SK-MEL-5 (cell line): ENCODE measurements around the gene OR1E2. TPM values are rescaled to one million over a fixed set of nuclear protein-coding genes. Genes with fewer than 3 reads are reported as not detected.
A peak's percentile ranks its signal among the peaks of the same experiment; 100 is the strongest.
"Not testable (repeated sequence)": the region's sequence is repeated elsewhere in the genome, so short reads cannot be mapped to it uniquely, and the experiment has no call there.

Experiments
- DNase-seq: peaks from one replicate; pipeline ENCODE4 v3.0.0-alpha.2; 2016; ENCODE audit warnings: low read depth, low spot score
- in situ Hi-C: cut with HindIII; loops from 2 replicates; pipeline ENCODE4 v1.10.0; 2016; ENCODE audit warnings: low sequenced_read_pairs, high pct_unique_total_duplicates, low pct_unique_long_range_greater_than_20kb
- polyA plus RNA-seq, 2 experiments: library from polyadenylated mRNA; depleted of rRNA; stranded (reverse); fragments of >200 nt; gene quantifications; 2 replicates each; pipeline ENCODE4 v1.2.3, GENCODE V29; 2015
- total RNA-seq: library from RNA; depleted of rRNA; stranded (reverse); fragments of >200 nt; shearing (Covaris generic); gene quantifications from 2 replicates; pipeline ENCODE4 v1.2.3, GENCODE V29; 2014; rRNA removed

Gene OR1E2, protein sequence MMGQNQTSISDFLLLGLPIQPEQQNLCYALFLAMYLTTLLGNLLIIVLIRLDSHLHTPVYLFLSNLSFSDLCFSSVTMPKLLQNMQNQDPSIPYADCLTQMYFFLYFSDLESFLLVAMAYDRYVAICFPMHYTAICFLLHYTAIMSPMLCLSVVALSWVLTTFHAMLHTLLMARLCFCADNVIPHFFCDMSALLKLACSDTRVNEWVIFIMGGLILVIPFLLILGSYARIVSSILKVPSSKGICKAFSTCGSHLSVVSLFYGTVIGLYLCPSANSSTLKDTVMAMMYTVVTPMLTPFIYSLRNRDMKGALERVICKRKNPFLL
- total RNA-seq: not detected in 2 replicates
- polyA plus RNA-seq (2015; cell fraction: cytosol; rRNA removed): not detected in 2 replicates
- not detected in 2 replicates for polyA plus RNA-seq (2015; cell fraction: nucleus; rRNA removed)

- in situ Hi-C loops: no loop called here
- no peak for DNase-seq
These were observed at the start of gene OR1E2 for GRCh38 chr17:3433741-3434140. Gene OR1E2, minus strand, starts transcription at chr17:3433841. Its CDS starts 0 bp downstream, at chr17:3433841.

DNA sequence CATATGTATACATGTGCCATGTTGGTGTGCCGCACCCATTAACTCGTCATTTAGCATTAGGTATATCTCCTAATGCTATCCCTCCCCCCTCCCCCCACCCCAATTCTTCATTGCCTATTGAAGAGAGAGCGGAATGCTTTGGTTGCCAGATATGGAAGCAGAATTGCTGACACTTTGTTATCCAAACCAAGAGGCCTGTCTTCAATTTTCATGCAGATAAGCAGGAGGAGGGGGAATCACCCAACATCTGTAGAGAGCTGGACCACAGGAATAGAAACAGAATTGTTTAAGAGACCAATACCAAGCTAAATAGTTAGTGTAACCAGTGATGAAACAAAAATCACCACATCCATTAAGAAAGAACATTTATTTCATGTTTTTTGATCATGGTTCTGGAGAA lies 49.2 kb upstream of the OR1E2 start:
- no peak for DNase-seq
- in situ Hi-C loops: no loop called here

- DNase-seq: no peak
- in situ Hi-C loops: no loop called here
These were observed 46.3 kb upstream of the OR1E2 start for GRCh38 chr17:3479988-3480387.

- peak; percentile 15 for DNase-seq
- in situ Hi-C loops: no loop called here
These were observed 42.4 kb upstream of the OR1E2 start, which contains the start of gene ASPA for GRCh38 chr17:3475812-3476610. Gene ASPA, plus strand, starts transcription at chr17:3475997. Its CDS starts 163 bp downstream, at chr17:3476160.

DNA sequence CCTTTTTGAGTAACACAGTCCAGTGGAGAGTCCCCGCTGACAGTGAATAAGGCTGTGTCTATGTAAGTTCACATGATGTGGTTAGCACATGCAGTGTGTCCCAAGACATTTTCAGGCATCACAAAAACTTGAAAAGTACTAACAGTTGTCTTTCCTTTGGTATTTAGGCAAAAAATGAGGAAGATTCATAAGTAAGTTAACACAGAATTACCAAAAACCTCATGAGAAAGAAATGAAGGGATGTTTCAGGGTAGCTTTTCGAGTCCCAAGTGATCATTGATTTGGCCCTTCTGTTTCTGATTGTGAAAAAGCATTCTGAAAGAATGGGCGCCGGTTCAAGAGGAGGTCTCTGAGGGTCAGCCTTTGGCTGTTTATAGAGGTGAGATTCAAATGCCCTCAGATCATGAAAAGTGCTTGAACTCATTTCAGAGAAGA lies 41.6 kb upstream of the OR1E2 start:
- in situ Hi-C loops: no loop called here
- peak; percentile 23 for DNase-seq

DNA sequence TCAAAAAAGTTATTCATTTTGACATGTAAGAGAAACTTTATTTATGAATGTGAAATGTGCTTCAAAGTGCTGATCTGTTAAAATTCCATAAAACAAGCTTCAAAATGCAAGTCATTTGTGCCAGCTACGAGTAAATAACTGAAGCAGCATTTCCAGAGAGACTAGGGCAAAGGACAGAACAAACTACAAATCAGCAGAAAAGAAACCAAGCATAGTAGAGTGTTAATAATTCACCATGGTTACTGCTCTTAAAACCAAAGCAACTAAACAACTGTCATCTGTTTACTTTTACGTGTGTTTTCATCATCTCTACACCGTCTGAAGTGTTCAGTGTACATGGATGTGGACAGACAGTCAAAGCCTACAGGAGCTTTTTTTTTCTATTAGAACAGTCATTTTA lies 40.6 kb upstream of the OR1E2 start:
- DNase-seq: peak; percentile 17
- in situ Hi-C loops: no loop called here

- in situ Hi-C loops: no loop called here
- no peak for DNase-seq
These were observed 38.5 kb upstream of the OR1E2 start for GRCh38 chr17:3472137-3472536.

GRCh38 chr17:3471599-3471998 lies 38.0 kb upstream of the OR1E2 start, which contains the start of gene SPATA22:
Gene SPATA22, minus strand, starts transcription at chr17:3471819. Its CDS starts 2,494 bp downstream, at chr17:3469325.
- DNase-seq: no peak
- in situ Hi-C loops: no loop called here

DNA sequence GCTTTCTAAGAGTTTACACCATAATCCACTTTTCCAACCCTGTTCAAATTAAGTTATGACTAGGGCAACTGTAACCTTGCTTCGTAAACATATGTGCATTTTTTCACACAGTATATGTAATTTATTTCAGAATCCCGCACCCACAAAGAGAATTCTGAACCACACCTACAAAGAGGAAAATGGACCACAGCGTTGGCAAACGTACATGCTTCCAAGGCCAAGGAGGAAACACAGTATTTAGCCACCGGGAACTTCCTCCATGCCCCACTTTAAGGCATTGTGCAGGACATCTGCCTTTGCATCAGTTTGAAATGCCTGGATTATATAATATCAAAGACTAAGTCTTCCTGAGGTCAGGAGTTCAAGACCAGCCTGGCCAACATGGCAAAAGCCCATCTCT lies 35.9 kb upstream of the OR1E2 start:
- no peak for DNase-seq
- in situ Hi-C loops: no loop called here

DNA sequence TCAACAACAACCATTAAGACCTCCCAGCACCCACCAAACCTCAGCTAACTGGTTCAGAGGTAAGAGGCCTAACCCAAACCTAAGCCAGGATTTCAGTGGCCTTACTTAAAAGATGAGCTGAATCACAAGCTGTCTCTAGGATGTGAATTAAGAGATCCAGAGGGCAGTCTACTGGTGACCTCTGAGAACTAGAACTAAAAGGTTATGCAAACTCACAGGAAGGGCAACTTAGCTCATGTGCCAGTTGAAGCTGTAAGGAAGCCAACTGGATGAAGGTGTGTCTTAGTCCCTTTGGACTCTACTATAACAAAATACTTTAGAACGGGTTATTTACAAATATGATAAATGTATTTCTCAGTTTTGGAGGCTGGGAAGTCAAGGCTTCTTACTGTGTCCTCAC lies 32.7 kb upstream of the OR1E2 start:
- DNase-seq, in situ Hi-C loops: not testable (repeated sequence)

GRCh38 chr17:3448059-3448665 lies 14.5 kb upstream of the OR1E2 start:
- DNase-seq: peak; percentile 50
- in situ Hi-C loops: no loop called here

DNA sequence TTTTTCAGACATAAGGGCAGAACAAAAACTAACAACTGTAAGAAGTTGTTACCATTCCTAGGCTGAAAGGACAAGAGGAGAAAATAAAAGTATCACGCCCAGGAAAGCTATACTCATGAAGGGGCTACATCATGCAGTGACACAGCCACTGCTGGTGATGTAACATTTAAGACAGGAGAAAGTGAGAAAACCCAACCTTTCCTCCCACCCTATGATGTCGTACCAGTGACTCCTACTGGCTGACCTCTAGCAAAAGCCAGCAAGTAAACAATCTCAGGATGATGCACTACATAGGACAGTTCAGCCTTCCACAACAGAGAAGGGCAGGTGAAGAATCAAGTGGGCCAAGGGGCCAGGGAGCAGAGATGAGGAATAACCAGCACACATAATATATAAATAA lies 14.0 kb upstream of the OR1E2 start:
- in situ Hi-C loops: no loop called here
- DNase-seq: peak; percentile 66

GRCh38 chr17:3440451-3440850 lies 6.8 kb upstream of the OR1E2 start:
- no peak for DNase-seq
- in situ Hi-C loops: no loop called here

GRCh38 chr17:3438368-3438767 lies 4.7 kb upstream of the OR1E2 start:
- in situ Hi-C loops: no loop called here
- no peak for DNase-seq

GRCh38 chr17:3433215-3433614 lies 426 bp downstream of the OR1E2 start:
- peak; percentile 33 for DNase-seq
- in situ Hi-C loops: not testable (repeated sequence)

- no peak for DNase-seq
- in situ Hi-C loops: no loop called here
These were observed 15.4 kb downstream of the OR1E2 start for GRCh38 chr17:3418222-3418621.

DNA sequence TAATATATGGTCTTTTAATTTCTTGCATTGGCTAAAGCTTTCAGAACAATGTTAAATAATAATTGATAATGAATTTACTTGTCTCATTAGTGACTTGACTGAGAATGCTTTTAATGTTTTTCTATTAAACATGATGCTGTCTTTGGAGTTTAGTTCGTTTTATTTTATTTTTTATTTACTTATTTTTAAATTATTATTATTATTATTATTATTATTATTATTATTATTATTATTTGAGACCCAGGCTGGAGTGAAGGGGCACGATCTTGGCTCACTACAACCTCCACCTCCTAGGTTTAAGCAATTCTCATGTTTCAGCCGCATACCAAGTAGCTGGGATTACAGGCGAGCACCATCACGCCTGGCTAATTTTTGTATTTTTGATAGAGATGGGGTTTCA lies 18.0 kb downstream of the OR1E2 start:
- in situ Hi-C loops: no loop called here
- DNase-seq: no peak

- DNase-seq, in situ Hi-C loops: not testable (repeated sequence)
These were observed 21.4 kb downstream of the OR1E2 start for GRCh38 chr17:3412216-3412615.
